NCI-H2081 treated with DMSO at 0.1 percent for 48 hours (cell line): ENCODE data around the gene TTC23.

Experiments
- DNase-seq: peaks from one replicate; lab custom pipeline; 2025; lab: John Stamatoyannopoulos, UW

The TTC23 gene

GRCh38 chr15:99249270-99249841 lies at the start of gene TTC23:
Gene TTC23 (minus strand): TSS chr15:99249581. CDS start chr15:99228712, 20,869 bp downstream.
- DNase-seq = no peak

GRCh38 chr15:99296386-99296785 lies 47.0 kb upstream of the TTC23 start:
- DNase-seq = no peak

GRCh38 chr15:99295840-99296239 lies 46.5 kb upstream of the TTC23 start:
- no peak for DNase-seq

- no peak for DNase-seq
Measured at GRCh38 chr15:99291643-99292042, 42.3 kb upstream of the TTC23 start.

GRCh38 chr15:99283717-99284116 lies 34.3 kb upstream of the TTC23 start:
- DNase-seq = no peak

GRCh38 chr15:99282586-99282985 lies 33.2 kb upstream of the TTC23 start:
- DNase-seq = no peak

- no peak for DNase-seq
Measured at GRCh38 chr15:99282121-99282520, 32.7 kb upstream of the TTC23 start.

- DNase-seq = no peak
Measured at GRCh38 chr15:99279827-99280226, 30.4 kb upstream of the TTC23 start.

- no peak for DNase-seq
Measured at GRCh38 chr15:99279290-99279689, 29.9 kb upstream of the TTC23 start.

- no peak for DNase-seq
Measured at GRCh38 chr15:99275525-99276128, 26.2 kb upstream of the TTC23 start.

GRCh38 chr15:99275061-99275460 lies 25.7 kb upstream of the TTC23 start:
- no peak for DNase-seq

GRCh38 chr15:99273801-99274200 lies 24.4 kb upstream of the TTC23 start:
- DNase-seq = no peak

GRCh38 chr15:99268431-99268830 lies 19.1 kb upstream of the TTC23 start:
- DNase-seq = no peak

- DNase-seq = no peak
Measured at GRCh38 chr15:99267957-99268356, 18.6 kb upstream of the TTC23 start.

GRCh38 chr15:99265541-99266070 lies 16.2 kb upstream of the TTC23 start:
- no peak for DNase-seq

GRCh38 chr15:99264125-99264524 lies 14.7 kb upstream of the TTC23 start:
- DNase-seq = no peak

GRCh38 chr15:99257107-99257750 lies 7.8 kb upstream of the TTC23 start:
- DNase-seq = no peak

- no peak for DNase-seq
Measured at GRCh38 chr15:99253381-99254090, 4.2 kb upstream of the TTC23 start.

- no peak for DNase-seq
Measured at GRCh38 chr15:99252326-99252725, 2.9 kb upstream of the TTC23 start.

GRCh38 chr15:99250857-99251841 lies 1.8 kb upstream of the TTC23 start, which contains the start of gene LRRC28:
Gene LRRC28 (plus strand): TSS chr15:99251481. CDS start chr15:99255958, 4,477 bp downstream.
- DNase-seq = peak; percentile 93

GRCh38 chr15:99250494-99250856 lies 1.1 kb upstream of the TTC23 start:
- no peak for DNase-seq
